Retinal pigment epithelial cell (primary cell): Measurements from ENCODE around the gene ZFYVE19.
A peak's percentile ranks its signal among the peaks of the same experiment; 100 is the strongest.
"Not testable (repeated sequence)": the region's sequence is repeated elsewhere in the genome, so short reads cannot be mapped to it uniquely, and the experiment has no call there.

Experiments used
- DNase-seq: peaks from one replicate; pipeline ENCODE4 v3.0.0-alpha.2; 2010; ENCODE audit warnings: low read depth
- H3K4me3 ChIP-seq: 2 replicates; pipeline ENCODE4 v1.5.1; 2011; ENCODE audit warnings: mild to moderate bottlenecking, low read length, control low read depth, moderate library complexity
- CTCF ChIP-seq: conservative IDR thresholded peaks from 2 replicates; pipeline ENCODE4 v1.5.1; 2011; ENCODE audit warnings: low read depth, low read length, control low read depth, inconsistent platforms

The ZFYVE19 gene

GRCh38 chr15:40857601-40858341, 50.9 kb downstream of the ZFYVE19 start:
- TF ChIP-seq CTCF: peak; percentile 98
- H3K4me3 ChIP-seq: no peak overlapping the region
- no peak for DNase-seq

GRCh38 chr15:40858706-40859105, 51.8 kb downstream of the ZFYVE19 start:
- no peak overlapping the region for H3K4me3 ChIP-seq
- TF ChIP-seq CTCF: no peak

GRCh38 chr15:40859206-40859851, 52.4 kb downstream of the ZFYVE19 start:
- peak; percentile 95 for TF ChIP-seq CTCF
- H3K4me3 ChIP-seq: no peak overlapping the region
- no peak for DNase-seq

More at GRCh38 chr15:40858706-40859105, 51.8 kb downstream of the ZFYVE19 start:
- DNase-seq: no peak

- not testable (repeated sequence) for H3K4me3 ChIP-seq, DNase-seq
These were observed 54.3 kb downstream of the ZFYVE19 start for GRCh38 chr15:40861147-40861546.

DNA sequence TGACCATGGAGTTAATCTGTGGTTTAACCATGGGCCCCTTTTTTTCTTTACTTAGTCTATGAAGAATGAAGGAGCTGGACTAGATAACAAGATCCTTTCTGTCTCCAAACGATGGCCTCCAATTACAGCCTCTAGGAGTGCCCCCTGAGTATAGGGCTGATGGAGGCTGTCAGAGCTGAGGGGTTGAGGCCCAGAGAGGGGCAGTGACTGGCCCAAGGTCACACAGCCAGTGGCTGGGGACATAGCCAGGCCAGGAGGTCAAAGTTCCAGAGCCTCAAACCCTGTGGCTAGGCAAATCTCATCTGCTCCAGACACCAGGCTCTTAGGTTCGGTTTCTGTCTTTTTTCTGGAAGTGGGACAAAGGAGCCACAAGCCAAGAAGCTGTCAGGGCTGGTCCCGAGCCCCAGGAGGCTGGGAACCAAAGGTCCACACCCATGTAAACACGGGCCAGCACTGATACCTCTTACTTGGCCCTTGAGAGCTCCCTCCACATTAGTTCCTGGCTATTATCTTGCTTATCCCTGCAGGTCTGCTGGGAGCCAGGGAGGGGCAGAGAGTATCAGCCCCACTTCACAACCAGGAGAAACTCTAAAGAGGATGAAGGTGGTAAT, 56.9 kb downstream of the ZFYVE19 start:
- TF ChIP-seq CTCF: no peak
- DNase-seq: no peak
- no peak overlapping the region for H3K4me3 ChIP-seq
